SIG-M5 treated with dmso at 0.1 percent for 504 hours (cell line): ENCODE results near the gene ZSCAN18.

Experiments used
- DNase-seq: peaks from one replicate; lab custom pipeline; 2025; ENCODE audit not compliant: unreplicated experiment; lab: John Stamatoyannopoulos, UW

The ZSCAN18 gene

DNA sequence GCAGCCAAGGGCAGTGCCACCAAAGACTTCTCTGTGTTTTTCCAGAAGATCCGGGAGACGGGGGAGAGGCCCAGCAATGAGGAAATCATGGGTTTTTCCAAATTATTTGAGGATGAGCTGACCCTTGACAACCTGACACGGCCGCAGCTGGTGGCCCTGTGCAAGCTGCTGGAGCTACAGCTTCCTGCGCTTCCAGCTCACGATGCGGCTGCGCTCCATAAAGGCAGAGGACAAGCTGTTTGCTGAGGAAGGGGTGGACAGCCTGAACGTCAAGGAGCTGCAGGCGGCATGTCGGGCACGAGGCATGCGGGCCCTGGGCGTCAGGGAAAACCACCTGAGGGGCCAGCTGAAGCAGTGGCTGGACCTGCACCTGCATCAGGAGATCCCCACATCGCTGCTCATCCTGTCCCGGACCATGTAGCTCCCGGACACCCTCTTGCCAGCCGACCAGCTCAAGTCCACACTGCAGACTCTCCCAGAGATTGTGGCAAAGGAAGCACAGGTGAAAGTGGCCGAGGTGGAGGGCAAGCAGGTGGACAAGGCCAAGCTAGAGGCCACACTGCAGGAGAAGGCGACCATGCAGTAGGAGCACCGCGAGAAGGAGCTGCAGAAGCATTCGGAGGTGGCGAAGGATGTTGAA lies 52.5 kb downstream of the ZSCAN18 start:
- no peak for DNase-seq

DNA sequence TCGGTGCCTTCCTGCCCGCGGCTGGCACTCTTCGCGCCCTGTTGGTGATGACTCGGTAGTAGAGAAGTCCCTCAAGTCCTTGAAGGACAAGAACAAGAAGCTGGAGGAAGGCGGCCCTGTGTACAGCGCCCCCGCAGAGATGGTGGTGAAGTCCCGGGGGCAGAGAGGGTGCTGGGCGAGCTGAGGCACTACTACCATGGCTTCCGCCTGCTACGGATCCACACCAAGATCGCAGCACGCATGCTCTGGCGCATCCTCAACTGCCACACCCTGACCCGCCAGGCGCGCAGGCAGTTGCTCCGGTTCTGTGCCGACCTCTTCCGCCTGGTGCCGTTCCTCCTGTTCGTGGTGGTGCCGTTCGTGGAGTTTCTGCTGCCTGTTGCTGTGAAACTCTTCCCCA lies 53.1 kb downstream of the ZSCAN18 start:
- DNase-seq: no peak

DNA sequence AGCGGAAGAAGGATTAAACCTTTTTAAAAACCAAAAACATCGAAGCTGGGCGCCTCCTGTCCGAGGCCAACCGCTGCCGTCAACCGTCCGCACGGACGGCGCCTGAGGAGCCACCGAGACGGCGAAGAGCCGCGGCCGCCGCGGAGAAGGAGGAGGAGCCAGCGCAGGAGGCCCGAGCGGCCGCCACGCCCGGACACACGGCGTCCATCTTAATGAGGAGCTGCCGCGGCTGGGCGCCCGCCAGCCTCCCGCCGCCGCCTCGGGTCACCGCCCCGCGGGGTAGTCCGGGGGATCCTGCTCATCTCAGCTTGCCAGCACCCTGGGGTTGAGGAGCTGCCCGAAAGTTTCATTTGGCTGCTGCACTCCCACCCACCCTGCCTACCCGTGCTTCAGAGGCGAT lies 53.6 kb downstream of the ZSCAN18 start:
- no peak for DNase-seq

DNA sequence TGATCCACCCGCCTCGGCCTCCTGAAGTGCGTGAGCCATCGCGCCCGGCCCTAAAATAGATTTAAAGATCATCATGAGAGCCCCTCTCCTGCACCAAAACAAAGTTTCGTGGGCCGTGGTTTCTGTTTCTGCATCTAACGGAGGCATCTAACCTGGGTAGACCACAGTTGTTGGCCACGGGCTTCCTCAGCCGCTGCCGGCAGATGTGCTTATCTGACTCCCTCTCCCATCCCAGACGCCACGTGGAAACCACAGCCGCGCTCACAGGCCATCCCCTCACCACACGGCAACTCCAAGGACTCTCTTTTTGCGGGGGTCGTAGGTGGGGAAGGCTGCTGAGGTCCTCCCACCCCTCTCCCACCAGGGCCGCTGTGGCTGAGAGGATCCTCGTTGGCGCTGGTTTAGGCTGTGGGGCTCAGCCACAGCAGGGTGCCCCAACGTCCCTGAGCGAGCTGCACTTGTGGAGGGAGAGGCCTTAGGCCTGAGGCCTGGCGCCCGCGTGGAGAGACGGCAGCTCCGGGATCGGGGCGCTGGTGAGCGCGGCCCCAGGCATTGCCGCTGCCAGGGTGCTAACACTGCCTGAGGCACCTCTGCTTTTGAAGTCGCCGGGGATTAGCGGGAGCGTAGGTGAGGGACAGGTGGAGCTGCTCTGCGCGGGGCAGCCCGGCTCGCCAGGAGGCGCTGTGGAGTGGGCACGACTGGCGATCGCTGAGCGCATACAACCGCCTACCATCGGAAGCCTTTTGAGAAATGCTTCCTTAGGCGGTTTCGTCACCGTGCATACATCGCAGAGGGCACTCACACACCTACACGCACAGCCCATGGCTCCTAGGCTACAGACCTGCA lies 55.3 kb downstream of the ZSCAN18 start:
- no peak for DNase-seq

DNA sequence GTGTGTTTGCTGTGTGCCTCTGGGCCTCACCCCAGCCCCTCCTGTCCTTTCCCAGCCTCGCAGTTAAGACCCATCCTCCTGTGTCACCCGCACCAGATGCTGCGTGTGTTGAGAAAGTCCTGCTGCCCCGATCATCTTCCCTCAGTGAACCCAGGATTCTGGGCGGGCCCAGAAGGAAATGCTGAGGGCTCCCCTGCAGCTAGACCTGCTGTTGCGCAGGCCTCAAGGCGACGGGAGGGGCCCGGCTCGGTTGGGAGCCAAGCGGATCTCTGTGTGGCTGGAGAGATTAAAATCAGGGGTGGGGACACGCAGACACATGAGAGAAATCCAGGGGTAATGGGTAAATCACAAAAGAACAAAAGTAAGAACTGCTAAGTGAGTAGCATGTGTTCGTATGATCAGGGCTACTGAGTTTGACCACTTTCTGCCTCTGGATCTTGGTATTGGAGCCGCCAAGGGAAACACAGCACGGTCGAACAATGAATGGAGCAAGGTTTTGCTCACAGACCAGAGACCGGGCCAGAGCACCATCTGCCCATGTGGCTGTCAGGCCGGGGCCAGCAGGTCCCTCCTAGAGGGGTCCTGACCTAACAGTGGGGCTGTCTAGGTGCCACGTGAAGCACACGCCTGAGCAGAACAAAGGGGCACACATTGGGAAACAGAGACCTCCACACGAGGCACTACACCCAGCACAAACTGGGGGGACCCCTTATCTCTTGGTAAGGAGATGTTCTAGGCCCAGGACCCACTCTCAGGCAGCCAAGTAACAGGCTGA lies 57.1 kb downstream of the ZSCAN18 start:
- DNase-seq: no peak

DNA sequence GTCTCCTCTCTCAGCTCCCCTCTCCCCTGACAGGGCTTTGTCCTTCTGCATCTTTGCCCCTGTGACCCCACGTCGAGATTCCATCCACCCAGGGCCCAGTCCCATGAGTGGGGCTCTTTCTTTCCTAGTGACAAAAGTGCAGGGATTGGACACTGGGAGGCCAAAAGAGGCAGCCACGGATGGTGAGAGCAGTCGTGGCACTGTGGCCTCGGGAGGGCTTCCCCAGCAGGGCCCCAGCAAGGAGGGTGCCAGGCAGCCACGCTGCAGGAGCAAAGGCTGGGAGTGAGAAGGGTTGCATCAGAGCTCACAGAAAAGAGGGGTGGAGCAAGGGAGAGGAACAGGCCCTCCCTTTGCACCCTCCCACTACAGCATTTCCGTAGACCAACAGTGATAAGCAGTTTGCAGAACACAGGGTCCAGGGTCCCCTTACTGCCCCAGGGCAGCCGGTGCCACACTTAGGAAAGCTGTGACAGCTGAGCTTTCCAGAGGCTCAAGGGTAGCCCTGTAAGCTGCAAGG lies 59.3 kb downstream of the ZSCAN18 start:
- DNase-seq: no peak

DNA sequence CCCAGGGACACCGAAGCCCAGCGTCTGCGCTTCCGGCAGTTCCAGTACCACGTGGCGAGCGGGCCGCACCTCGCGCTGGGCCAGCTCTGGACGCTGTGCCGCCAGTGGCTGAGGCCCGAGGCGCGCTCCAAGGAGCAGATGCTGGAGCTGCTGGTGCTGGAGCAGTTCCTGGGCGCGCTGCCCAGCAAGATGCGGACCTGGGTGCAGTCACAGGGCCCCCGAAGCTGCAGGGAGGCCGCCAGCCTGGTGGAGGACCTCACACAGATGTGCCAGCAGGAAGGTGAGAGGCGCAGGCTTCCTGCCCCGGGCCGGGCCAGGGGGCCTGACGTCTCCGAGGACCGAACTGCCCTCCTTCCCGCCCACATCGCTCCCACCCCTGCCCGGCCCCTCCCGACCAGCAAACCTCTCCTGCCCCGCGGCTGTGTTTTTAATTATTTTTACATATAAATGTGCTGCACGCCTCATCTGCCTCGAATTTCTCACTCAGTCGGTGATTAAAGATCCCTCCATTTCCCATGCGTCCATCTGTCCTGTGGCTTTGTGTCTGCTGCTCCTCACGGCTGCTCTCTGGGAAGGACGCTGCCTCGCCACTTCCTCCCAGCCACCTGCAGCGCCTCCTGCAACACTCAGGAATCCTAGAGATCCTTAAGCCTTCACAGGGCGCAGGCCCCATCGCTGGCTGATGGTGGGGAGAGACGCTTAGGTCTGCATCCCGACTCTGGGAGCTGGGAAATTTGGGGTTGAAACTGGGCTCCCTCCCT lies 59.9 kb downstream of the ZSCAN18 start:
- no peak for DNase-seq

DNA sequence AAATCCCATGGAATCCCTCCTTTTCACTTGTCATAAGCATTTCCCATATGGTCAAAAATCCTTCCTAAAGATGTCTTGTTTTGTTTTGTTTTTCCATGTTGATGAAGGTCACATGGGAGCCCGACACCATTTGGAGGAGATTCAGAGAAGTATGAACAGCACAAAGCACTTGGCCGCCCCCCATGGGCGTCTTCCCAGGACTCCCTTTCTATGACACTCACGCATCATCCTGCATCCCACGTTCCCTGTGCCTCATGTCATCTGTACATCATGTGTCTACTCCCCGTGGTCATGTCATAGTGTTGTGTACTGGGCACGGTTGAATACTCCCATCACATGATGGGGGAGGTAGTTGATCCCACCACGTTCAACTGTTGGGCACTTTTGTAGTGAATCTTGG lies 62.2 kb downstream of the ZSCAN18 start:
- DNase-seq: no peak

DNA sequence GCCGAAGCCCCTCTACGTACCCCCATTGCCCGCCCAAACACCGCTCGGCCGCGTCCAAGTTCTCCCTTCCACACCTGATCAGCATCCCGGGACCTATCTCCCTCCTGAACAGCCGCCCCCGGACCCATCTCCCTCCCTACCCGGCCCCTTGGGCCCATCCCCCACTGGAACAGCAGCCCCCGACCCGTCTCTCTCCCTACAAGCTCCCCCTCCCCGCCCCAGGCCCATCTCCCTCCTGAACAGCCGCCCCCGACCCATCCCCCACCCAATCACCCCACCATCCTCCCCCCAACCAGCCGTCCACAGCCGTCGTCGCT lies 63.6 kb downstream of the ZSCAN18 start:
- no peak for DNase-seq
